OCI-LY3 (cell line): ENCODE measurements around the gene CNEP1R1.

Experiments
- CTCF ChIP-seq: fragments of 200-600, 300-600 bp; sonication (generic); IDR thresholded peaks from 2 replicates; pipeline ENCODE4 v1.5.1; 2014; ENCODE audit warnings: antibody characterized with exemption, low read length, low read depth
- EZH2phosphoT487 ChIP-seq: fragments of 200-600 bp; shearing (Covaris generic); IDR thresholded peaks from 2 replicates; pipeline ENCODE4 v1.6.1; 2018; ENCODE audit warnings: antibody characterized with exemption, mixed run types, low read depth

- TF ChIP-seq CTCF (no peak), EZH2phosphoT487 (no peak)
Measured at GRCh38 chr16:50069060-50069459, 44.0 kb downstream of the CNEP1R1 start.
